Tibial nerve (tissue), 3 donors: ENCODE measurements around the gene MIGA1.

ENCODE experiments used
- CTCF ChIP-seq, 5 experiments: fragments of 200-600 bp in 3 of 5; fragments of 450-650 bp in 2 of 5; sonication (generic) in 3 of 5; IDR thresholded peaks; one replicate each; pipeline ENCODE4 v1.5.1; 2016 to 2019; ENCODE audit warnings: antibody characterized with exemption in 5 of 5, mild to moderate bottlenecking in 3 of 5, moderate library complexity in 2 of 5
- POLR2A ChIP-seq, 2 donors: fragments of 450-650 bp; IDR thresholded peaks; one replicate each; pipeline ENCODE4 v1.6.1; 2017; ENCODE audit warnings: antibody characterized with exemption in 2 of 2, mild to moderate bottlenecking in 2 of 2, moderate library complexity in 2 of 2

DNA sequence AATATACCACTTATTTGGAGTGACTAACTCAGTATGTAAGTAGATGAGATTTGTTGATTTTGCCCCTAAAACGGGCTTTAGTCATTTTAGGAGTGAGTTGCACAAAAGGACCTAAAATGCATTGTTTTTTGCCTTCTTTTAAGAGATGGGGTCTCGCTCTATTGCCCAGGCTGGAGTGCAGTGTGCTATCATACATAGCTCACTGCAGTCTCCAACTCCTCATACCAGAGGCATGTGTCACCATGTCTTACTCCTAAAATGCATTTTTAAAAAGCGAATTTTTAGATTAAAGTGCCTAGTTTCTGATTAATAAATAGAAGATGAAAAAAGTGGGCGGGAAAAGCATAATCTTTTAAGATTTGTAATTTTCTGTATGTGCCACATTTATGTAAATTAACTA lies 97.4 kb downstream of the MIGA1 start:
- TF ChIP-seq POLR2A (IDR thresholded peaks at IDR 0.05), result no peak
- TF ChIP-seq CTCF (IDR thresholded peaks at IDR 0.05), result no peak
